Testis (tissue), 2 donors: ENCODE results near the gene CCT2.

ENCODE experiments used
- POLR2A ChIP-seq: fragments of 450-650 bp; IDR thresholded peaks from one replicate; pipeline ENCODE4 v1.6.1; 2017; ENCODE audit warnings: antibody characterized with exemption, mild to moderate bottlenecking, moderate library complexity
- TF ChIP-seq, protein P1 (sequence below), 3 experiments: fragments of 450-650 bp in 2 of 3; fragments of 200-600 bp in 1 of 3; sonication (generic) in 1 of 3; IDR thresholded peaks; one replicate each; pipeline ENCODE4 v1.5.1; 2016 to 2019; ENCODE audit warnings: antibody characterized with exemption in 3 of 3, mild to moderate bottlenecking in 2 of 3, moderate library complexity in 1 of 3

GRCh38 chr12:69550569-69551350 is 34.5 kb upstream of the CCT2 start:
- TF ChIP-seq POLR2A, result no peak
- TF ChIP-seq, protein P1, sequence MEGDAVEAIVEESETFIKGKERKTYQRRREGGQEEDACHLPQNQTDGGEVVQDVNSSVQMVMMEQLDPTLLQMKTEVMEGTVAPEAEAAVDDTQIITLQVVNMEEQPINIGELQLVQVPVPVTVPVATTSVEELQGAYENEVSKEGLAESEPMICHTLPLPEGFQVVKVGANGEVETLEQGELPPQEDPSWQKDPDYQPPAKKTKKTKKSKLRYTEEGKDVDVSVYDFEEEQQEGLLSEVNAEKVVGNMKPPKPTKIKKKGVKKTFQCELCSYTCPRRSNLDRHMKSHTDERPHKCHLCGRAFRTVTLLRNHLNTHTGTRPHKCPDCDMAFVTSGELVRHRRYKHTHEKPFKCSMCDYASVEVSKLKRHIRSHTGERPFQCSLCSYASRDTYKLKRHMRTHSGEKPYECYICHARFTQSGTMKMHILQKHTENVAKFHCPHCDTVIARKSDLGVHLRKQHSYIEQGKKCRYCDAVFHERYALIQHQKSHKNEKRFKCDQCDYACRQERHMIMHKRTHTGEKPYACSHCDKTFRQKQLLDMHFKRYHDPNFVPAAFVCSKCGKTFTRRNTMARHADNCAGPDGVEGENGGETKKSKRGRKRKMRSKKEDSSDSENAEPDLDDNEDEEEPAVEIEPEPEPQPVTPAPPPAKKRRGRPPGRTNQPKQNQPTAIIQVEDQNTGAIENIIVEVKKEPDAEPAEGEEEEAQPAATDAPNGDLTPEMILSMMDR (IDR thresholded peaks at IDR 0.05), result no peak
